ENCODE data around the gene IL36G.
"Not testable (repeated sequence)": the region's sequence is repeated elsewhere in the genome, so short reads cannot be mapped to it uniquely, and the experiment has no call there.

IL36G gene

DNA sequence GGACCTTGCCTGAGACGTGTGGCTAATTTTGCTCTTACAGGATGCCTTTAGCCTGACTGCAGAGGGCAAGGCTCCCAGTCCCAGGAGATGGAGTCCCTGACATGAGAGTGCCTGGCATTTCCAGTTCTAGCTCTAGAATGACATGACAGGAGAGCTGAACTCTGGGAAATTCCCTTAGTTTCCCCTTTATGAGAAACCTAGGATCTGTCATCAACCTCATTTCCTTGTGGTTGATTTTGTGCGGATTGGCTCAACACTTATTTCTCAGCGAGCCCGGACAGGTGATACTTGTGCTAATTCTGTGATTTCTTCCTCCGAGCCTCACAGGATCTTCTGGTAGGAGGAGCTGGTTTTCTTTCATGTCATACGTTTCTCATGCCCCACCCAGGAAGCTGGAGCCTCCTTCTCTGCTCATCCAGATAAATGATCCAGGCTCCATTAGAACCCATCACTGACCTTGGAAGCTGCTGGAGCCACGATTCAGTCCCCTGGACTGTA lies at the start of gene IL36G:
Gene IL36G (plus strand): TSS at position 448 of the 498 bp plus-strand sequence. CDS start 633 bp downstream, outside the sequence.
- no peak for DNase-seq (ENCODE audit: low spot score)

DNA sequence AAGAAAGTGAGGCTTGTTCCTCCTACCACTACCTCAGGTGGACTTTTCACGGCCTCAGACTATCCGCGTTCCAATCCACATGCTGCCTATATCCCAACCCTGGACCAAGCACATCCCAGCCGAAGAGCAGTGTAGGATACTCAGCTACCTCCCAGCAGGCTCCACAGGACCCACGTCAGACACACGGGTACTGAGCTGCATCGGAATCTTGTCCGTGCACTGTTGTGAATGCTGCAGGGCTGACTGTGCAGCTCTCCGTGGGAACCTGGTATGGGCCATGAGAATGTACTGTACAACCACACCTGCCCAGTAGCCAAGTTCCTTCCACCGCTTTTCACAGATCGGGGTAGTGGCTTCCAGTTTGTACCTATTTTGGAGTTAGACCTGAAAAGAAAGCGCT lies 44.5 kb upstream of the IL36G start:
- no peak for DNase-seq (ENCODE audit: low spot score)

DNA sequence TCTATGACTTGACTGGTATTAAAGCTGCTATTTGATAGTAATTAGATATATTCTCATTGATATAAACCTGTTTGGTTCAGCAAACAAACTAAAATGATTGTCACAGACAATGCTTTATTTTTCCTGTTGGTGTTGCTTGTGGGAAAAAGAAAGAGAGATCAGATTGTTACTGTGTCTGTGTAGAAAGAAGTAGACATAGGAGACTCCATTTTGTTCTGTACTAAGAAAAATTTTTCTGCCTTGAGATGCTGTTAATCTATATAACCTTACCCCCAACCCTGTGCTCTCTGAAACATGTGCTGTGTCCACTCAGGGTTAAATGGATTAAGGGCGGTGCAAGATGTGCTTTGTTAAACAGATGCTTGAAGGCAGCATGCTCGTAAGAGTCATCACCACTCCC lies 43.7 kb upstream of the IL36G start:
- DNase-seq (ENCODE audit: low spot score): not testable (repeated sequence)

DNA sequence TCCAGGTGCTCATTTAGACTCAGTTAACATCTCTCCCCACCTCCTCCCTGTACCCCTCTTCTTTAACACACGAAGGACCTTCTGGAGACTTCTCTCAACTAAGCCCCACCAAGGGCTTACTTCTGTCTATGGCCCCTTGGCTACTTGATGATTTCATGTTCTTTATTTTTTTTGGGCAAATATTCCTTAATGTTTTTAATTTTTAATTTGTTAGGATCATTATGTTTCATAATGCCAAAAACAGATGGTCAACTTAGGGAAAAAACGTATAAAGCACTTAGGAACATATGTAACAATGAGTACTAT lies 40.9 kb upstream of the IL36G start:
- DNase-seq (ENCODE audit: low spot score): no peak

DNA sequence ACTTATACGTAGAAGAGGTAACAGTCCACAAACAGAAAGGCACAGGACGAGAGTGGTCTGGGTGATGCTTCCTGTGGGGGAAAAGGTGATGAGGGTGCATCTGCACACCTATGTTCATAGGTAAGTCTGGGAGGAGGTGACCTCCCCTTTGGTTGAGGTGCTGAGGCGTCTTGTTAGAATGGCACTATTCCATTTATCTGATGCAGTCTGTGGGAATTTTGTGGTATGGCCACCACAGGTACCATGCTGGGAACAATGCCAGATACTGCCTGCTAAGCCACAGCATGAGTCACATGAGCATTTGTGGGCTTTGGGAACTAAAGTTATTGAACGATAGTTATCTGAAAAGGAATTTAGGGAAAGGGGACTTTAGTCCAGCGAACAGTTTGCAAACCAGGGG lies 38.9 kb upstream of the IL36G start:
- no peak for DNase-seq (ENCODE audit: low spot score)

DNA sequence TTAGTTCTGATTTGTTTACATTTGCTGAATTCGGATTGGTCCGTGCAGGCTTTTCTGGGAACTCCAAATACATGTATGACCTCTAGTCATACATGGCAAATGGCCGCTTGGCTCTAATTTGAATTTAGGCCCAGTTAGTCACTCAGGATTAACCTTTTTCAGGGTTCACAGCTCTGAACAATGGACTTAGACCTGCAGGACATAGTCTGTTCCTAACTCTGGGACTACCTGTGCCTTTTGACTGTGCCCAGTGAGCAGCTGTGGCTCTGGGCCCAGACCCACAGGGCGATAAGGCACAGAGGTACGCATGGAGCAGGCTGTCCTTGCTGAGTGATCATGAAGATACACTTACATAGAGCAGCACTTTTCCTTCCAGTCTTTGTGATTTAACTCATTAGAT lies 38.4 kb upstream of the IL36G start:
- DNase-seq (ENCODE audit: low spot score): no peak

DNA sequence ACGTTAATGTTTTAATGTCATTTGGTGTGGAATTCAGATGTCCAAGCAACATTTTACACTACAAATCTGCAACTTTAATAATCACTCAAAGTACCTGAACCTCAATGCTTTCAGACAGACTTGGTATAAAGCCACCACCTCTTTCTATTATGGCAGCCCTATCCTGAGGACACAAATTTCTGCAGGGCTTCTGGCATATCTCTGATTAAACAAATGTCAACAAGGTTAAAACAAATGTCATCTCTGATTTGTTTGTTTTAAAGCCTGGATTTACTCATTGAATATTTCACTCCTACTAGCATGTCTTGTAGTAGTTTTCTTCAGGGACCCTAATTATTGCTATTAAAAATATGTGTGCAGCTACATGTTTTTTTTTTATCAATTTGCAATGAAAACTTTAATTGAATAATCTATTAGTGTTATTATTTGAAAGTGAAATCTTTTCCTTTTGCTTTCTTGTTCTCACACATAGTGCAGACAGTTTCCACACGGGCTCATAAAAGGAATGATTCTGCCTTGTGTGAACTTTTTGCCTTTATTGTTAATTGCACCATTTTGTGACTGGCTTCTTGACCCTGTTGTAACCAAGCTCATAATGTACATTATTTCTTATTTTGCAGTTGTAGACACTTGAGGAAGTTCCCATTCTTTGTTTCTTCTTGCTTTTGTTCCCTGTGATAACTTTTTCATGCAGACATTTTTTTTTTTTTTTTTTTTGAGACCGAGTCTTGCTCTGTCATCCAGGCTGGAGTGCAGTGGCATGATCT lies 36.8 kb upstream of the IL36G start:
- no peak for DNase-seq (ENCODE audit: low spot score)

DNA sequence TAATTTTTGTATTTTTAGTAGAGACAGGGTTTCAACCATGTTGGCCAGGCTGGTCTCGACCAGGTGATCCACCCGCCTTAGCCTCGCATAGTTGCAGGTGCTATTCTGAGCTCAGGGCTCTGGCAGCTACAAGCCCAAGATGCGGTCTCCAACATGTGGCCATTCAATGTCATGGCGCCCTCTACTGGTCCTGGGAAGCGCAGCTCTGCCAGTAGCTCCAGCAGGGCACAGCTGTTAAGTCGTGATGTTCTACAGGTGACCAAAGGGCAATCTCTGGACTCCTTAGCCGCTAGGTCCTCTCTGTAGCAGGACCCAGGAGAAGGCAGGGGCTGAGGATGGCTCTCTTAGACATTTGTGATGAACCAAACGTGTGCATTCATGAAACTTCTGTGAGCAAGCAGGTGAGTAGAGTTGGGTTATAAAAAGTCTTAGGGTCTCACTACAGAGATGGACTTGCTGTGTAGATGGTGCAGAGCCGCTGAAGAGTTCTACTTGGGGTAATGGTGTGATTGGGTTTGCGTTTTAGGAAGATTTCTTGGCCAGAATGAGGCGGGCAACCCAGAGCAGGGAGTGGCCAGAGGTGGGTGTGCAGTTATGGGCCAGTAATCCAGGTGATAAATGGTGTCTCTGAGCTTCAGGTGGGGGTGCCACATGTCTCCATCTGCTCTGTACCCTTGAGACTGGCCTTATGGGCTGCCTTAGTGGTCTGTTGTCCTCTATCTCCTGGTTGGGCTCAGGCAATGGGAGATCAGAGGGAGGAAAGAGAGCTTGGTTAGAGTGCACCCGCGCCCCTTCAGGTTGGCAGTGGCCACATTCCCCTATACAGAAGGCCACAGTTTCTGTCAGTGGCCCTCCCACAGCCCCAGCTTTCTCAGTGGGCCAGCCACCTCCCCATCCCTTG lies 35.8 kb upstream of the IL36G start:
- peak; percentile 71 for DNase-seq (ENCODE audit: low spot score)

DNA sequence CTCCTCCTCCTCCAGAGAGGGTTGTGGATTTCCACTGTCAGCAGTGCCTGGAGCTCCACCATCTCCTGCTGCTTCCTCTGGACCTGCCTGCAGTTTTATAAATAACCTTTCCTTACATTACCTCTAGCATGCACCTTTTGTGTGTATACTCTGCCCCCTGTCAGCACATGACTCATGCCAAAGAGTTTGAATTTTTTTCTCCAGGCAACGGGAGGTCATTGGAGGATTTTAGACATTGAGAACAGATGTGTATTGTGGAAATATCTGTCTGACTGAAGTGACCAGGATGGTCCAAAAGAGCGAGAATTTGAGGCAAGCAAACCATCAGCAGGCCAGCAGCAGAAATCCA lies 35.2 kb upstream of the IL36G start:
- no peak for DNase-seq (ENCODE audit: low spot score)

DNA sequence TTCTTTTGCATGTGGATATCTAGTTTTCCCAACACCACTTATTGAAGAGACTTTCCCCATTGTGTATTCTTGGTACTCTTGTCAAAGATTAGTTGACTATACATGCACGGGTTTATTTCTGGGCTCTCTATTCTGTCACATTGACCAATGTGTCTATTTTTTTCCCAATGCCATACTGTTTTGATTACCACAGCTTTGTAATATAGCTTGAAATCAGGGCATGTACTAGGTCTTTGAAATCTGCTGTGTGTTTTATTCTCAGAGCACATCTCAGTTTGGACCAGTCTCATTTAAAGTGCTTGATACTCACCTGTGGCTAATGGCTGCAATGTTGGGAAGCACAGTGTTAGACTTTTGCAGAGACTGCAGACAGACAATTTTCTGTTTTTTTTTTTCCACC lies 32.8 kb upstream of the IL36G start:
- DNase-seq (ENCODE audit: low spot score): no peak

DNA sequence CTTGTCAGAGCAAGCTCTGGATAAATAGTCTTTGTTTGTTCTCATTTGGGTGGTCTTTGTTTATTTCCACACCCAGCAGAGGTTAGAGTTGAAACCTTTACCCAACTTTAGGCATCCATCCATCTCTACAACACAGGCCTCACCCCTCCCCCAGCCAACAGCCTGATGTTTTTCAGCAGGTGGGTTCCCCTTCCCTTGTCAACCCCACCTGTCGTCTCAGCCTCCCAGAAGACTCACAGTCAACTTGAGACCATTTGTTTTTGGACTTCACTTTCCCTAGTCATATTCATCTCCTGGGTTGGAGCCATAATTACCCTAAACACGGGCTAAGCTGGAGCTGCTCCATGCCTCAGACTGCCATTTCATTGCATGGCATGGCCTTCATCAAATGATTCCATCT lies 31.7 kb upstream of the IL36G start:
- DNase-seq (ENCODE audit: low spot score): no peak

DNA sequence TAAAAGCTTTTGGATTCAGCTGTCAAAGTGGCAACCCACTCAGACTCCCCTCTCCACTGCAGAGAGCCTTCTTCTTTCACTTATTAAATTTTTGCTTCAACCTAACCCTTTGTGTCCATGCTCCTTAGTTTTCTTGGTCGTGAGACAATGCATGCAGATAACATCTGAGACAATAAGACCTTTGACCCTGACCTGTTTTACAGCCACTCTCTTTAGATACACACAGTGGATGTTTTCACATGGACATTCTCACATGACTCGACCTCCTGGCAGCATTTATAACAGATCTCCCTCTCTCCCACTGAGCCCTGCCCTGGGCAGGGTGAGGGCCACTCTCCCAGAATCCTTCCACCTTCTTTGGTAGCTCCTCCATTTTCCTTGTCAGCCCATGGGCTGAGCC lies 30.4 kb upstream of the IL36G start:
- DNase-seq (ENCODE audit: low spot score): no peak

DNA sequence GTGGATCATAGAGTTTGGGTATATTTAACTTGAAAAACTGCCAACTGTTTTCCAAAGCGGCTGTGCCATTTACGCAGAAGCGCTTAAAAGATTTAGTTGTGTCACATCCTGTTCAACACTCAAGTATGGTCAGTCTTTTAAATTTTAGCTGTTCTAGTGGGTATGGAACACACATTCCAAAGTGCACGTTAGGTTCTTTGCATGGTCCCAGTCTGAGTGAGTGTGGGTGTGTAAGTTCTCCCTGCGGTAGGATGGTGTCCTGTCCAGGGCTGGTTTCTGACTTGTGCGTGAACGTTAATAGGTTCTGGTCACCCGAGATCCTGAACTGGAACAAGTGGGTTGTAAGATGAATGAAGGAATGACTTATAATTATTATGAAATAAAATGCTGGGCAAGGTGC lies 28.4 kb upstream of the IL36G start:
- DNase-seq (ENCODE audit: low spot score): no peak

DNA sequence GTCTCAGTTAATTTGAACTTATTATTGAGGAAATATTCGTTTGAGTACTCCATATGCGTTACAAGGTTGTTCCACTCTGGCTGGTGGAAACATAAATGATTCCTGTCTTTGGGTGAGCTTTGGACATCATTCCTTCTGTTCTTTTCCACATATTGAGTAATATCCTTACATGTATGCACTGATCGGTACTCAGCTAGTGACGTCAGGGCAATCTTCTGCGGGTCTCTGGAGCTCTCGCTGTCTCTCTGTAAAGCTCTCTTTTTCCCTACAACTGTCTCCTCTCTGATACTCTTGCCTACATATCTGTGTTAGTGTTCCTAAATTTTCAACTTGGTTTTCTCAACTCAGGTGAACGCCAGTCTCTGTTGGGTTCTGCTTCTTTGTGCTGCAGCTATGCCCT lies 23.4 kb upstream of the IL36G start:
- DNase-seq (ENCODE audit: low spot score): no peak

DNA sequence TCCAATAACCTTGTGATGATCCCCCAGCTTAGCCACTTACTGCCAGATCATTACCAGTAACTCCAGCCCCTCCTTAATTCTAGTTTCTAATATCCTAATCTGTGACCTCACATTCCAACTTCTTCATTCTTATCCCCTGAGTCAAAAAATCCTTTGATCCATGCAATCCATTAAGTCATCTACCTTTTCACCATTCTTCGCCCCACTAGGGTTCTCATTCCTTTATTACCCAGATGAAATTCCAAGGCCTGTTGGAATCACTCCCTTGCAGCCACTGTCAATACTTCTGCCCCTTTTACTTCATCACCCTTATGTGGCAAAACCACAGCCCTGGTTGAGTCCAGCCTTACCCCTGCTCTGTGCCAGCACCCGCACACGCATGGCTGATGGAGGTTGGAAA lies 20.3 kb upstream of the IL36G start:
- DNase-seq (ENCODE audit: low spot score): no peak

DNA sequence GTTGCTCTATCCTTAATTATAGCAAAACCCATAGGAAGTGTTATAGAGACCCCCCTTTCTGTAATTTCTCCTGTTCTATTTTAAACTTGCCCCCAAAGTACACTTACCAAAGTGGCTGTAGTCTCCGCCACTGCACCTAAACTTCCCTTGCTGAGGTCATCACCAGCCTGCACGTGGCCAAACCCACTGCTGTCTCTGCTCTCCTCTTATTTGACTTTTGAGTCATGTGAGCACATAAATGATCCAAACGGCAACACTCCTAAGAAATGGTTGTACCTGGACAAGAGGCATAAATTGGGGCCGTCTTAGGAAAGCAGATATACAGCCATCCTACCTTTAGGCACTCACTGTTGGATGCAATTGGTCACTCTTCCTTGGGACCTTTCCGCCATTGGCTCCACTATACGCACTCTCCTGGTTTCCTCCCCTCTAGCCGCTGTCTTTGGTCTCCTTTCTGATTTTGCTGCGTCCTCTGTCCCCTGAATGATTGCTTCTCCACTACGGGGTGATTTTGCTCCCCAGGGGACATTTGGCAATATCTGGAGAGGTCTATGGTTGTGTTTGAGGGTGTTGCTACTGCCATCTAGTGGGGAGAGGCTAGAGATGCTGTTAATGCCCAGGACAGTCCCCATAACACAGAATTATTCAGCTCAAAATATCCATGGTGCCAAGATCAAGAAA lies 19.2 kb upstream of the IL36G start:
- peak; percentile 35 for DNase-seq (ENCODE audit: low spot score)

DNA sequence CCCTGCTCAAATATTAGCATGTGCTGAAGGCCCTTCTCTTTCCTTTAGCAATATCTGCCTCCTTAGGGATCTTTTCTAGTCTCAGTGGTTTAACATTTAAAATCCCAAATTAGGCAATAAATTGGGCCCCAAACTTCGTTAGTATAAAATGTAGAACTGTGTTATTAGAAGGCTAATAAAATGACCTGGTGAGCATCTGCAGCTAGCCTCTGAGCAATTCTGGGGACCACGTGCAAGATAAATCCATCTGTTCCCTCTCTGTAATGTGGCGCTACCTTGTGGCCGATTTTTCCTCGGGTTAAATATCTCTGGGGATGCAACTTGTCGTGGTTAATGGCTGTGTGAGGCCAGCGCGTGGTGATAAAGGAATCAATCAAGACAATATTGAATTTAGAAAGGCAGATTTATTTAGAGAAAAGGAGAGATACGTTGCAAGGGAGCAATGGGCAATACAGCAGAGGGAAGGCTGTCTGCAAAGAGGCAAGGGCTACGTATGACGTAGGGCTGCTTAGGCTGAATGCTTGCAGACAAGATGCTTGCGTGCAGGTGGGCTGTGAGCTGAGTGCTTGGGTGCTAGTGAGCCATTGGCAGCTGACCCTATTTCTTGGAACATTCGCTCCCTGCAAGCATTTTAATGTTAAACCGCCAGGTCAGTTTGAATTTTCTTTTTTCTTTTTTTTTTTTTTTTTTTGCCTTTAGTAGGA lies 18.5 kb upstream of the IL36G start:
- DNase-seq (ENCODE audit: low spot score): no peak

DNA sequence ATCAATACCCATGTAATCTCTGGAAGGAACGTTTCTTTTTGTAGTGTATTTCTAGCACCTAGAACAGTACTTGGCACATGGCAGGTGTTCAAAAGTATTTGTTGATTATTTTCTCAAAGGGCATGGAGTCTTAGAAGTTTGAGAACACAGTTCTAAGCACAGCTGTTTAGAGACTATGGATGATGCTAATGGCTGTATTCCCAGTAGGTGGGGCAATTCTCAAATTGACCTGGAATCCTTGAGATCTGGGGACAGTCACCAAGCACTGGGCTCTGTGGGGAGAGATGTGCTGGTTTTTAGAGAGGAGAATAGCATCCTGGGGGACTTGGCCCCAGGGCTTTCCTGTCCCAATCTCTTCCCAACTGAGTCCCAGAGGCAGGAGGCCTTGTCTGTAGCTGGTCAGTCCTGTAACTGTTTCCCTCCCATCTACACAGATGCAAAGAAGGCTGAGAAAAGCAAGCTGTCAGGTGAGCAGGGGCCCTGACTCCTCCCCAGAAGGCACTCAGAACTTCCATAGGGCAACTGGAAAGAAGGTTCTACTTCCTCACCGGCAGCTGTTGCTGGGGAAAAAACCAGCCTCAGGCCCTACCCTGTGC lies 17.5 kb upstream of the IL36G start:
- DNase-seq (ENCODE audit: low spot score): no peak

DNA sequence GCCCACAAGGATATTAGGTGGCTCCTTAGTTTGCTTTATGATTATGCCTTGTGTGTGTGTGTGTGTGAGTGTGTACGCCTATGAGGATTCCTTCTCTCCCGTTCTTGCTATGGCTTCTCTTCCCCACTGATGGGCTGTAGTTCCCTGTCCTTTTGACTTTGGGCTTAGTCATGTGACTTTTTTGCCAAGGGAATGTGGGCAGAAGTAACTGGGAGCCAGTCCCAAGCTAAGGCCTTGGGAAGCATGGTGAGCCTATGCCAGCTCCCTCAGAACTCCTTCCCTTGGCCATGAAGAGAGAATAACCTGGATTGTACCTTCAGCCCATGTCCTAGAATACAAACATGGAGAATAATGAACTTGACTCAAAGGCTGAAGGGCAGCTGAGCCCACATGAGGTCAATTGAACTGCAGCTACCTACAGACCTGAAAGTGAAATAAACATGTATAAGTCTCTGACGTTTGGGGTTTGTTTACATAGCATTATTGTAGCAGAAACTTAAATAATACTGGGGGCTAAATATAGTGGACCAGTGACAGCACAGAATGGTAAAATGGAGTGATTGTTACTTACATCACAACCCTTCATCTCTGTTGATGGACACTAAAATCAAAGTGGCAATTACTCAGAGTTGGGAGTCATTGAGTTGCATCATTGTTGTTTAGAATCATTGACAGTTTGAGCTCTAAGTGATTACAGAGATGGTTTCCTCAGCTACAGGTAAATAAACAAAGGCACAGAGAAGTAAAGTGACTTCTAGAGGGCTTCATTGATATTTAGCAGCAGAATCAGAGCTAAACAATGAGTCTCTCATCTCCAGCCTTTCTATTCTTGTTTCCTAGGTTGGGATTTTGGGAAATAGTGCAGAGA lies 15.3 kb upstream of the IL36G start:
- no peak for DNase-seq (ENCODE audit: low spot score)

DNA sequence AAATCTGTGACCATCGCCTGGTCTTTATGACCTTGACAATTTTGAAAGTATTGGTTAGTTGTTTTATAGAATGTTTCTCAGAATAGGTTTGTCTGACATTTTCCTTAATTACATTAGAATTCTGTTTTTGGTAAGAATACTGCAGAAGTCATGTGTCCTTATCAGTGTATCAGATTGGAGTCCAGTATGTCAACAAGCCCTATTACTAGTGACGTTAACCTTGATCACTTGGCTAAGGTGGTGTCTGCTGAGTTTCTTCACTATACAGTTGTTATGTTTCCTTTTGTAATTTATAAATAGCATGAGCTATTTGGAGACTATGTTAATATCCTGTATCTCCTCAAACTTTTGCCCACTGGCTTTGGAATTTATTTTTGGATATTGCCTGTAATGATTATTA lies 10.8 kb upstream of the IL36G start:
- no peak for DNase-seq (ENCODE audit: low spot score)
